RPMI7951 (cell line): ENCODE results near the gene CTAGE1. TPM values are rescaled to one million over a fixed set of nuclear protein-coding genes. Genes with fewer than 3 reads are reported as not detected.
A peak's percentile ranks its signal among the peaks of the same experiment; 100 is the strongest.

Experiments used
- DNase-seq: peaks from one replicate; pipeline ENCODE4 v3.0.0-alpha.2; 2012; ENCODE audit warnings: low read depth
- total RNA-seq: library from RNA; depleted of rRNA; stranded (reverse); fragments of >200 nt; shearing (Covaris generic); gene quantifications from 2 replicates; pipeline ENCODE4 v1.2.3, GENCODE V29; 2014; rRNA removed

Gene CTAGE1
- total RNA-seq, 1 experiment from 2014 or later, result 1.3 TPM

GRCh38 chr18:22391407-22392345, 26.0 kb downstream of the CTAGE1 start:
- peak; percentile 96 for DNase-seq

GRCh38 chr18:22387787-22388186, 29.9 kb downstream of the CTAGE1 start:
- DNase-seq, result no peak

GRCh38 chr18:22387364-22387763, 30.4 kb downstream of the CTAGE1 start:
- DNase-seq, result no peak

- peak; percentile 47 for DNase-seq
These were observed 32.0 kb downstream of the CTAGE1 start for GRCh38 chr18:22385718-22386117.

- peak; percentile 60 for DNase-seq
These were observed 38.9 kb downstream of the CTAGE1 start for GRCh38 chr18:22378672-22379282.

GRCh38 chr18:22377769-22378168, 39.9 kb downstream of the CTAGE1 start:
- no peak for DNase-seq

GRCh38 chr18:22370414-22370813, 47.3 kb downstream of the CTAGE1 start:
- no peak for DNase-seq

- no peak for DNase-seq
These were observed 49.7 kb downstream of the CTAGE1 start for GRCh38 chr18:22368021-22368420.

GRCh38 chr18:22367303-22367702, 50.4 kb downstream of the CTAGE1 start:
- DNase-seq, result no peak

- DNase-seq, result peak; percentile 31
These were observed 53.8 kb downstream of the CTAGE1 start for GRCh38 chr18:22363867-22364463.

Other genes starting within 250 kb of the CTAGE1 start
- gene GATA6, start 248.3 kb downstream of the CTAGE1 start, total RNA-seq, result 2.9 and 3.3 TPM in 2 replicates